Umbilical cord (tissue), 2 donors: ENCODE measurements around the gene OR2K2. TPM values are rescaled to one million over a fixed set of nuclear protein-coding genes. Genes with fewer than 3 reads are reported as not detected.
"Not testable (repeated sequence)": the region's sequence is repeated elsewhere in the genome, so short reads cannot be mapped to it uniquely, and the experiment has no call there.

Experiments
- DNase-seq: peaks from one replicate; pipeline ENCODE4 v3.0.0-alpha.2; 2015; ENCODE audit warnings: low spot score
- total RNA-seq: library from RNA; depleted of rRNA; stranded (reverse); fragments of >200 nt; gene quantifications from one replicate; pipeline ENCODE4 v1.2.3, GENCODE V29; 2014; ENCODE audit warnings: low replicate concordance; ENCODE audit not compliant: insufficient read depth

Gene OR2K2
- total RNA-seq, 1 donor from 2014 or later, result 2.2 TPM

DNA sequence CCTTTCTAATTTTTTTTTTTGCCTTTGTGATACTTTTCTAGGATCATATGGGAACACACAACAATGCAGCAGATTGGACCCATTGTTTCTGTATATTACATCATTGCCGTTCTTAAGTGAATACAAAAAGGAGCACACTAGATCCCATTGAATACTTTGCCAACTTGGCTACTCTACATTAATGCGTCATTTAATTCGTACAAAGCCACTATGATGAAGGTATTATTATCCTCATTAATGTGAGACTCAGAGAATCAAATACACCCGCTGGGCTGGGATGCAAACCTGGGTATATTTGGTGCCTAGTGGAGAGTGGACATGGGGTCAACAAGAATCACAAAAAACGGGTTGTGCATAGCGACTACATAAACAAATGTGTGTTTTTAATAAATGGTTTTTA is 31.9 kb downstream of the OR2K2 start:
- no peak for DNase-seq

- no peak for DNase-seq
Observed at GRCh38 chr9:111297066-111297824, 32.8 kb downstream of the OR2K2 start.

- DNase-seq, result no peak
Observed at GRCh38 chr9:111294691-111295451, 35.2 kb downstream of the OR2K2 start.

DNA sequence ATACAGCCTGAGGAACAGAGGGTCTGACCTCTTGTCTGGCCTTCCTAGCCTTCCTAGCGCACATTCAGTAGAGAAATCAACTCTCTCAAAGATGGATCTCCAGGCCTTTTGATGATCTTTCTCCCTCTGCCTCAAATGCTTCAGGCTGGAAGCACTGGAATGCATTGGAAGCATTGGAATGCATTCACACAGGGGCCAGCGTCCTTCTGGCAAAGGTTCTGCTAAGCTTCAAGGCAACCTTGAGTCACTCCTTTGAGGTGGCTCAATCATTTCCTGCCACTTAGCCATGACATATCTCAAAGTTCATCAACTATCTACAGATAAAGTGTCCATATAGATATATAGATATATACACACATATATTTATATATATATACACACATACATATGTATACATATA is 42.9 kb downstream of the OR2K2 start:
- no peak for DNase-seq

GRCh38 chr9:111284703-111285102 is 45.3 kb downstream of the OR2K2 start:
- no peak for DNase-seq

DNA sequence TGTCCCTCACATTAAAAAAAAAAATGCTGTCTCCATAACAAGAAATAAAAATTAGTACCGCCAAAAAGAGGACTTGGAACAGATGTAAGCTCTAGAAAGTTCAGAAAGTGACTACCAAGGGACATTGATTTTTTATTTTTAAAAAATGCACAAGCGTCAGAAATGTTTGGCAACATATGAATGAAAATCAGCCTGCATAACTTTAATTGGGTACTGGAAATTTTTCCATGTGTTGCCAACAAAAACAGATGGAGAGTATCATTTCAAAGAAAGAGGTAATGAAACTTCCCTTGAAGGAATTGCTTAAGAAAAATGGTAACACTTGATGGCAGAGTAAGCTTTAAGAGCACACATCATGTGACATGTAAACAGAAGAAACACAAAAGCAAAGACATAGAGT is 47.2 kb downstream of the OR2K2 start:
- peak; percentile 28 for DNase-seq

DNA sequence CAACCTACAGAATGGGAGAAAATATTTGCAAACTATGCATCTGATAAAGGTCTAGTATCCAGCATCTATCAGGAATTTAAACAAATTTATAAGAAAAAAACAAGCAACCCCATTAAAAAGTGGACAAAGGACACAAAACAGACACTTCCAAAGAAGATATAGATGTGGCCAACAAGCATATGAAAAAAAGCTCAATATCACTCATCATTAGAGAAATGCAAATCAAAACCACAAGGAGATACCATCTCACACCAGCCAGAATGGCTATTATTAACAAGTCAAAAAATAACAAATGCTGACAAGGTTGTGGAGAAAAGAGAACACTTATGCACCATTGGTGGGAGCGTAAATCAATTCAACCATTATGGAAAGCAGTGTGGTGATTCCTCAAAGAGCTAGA is 49.2 kb downstream of the OR2K2 start:
- DNase-seq, result not testable (repeated sequence)

Other genes starting within 250 kb of the OR2K2 start
- 56.3 TPM for gene ECPAS, start 154.2 kb upstream of the OR2K2 start, total RNA-seq
- gene ZNF483, start 195.0 kb upstream of the OR2K2 start, total RNA-seq, result 14.2 TPM